SIG-M5 treated with dmso at 0.1 percent for 504 hours (cell line): ENCODE data around the gene DEPDC5.
"Not testable (repeated sequence)": the region's sequence is repeated elsewhere in the genome, so short reads cannot be mapped to it uniquely, and the experiment has no call there.

ENCODE experiments used
- DNase-seq: peaks from one replicate; lab custom pipeline; 2025; ENCODE audit not compliant: unreplicated experiment; lab: John Stamatoyannopoulos, UW

DEPDC5 gene

GRCh38 chr22:31753634-31754501, at the start of gene DEPDC5:
DEPDC5 (plus strand) TSS chr22:31754019; CDS start chr22:31754922, 903 bp downstream.
- peak; percentile 87 for DNase-seq

- DNase-seq = no peak
These were observed 46.3 kb upstream of the DEPDC5 start for GRCh38 chr22:31707519-31707918.

- DNase-seq = not testable (repeated sequence)
These were observed 42.6 kb upstream of the DEPDC5 start for GRCh38 chr22:31711226-31711625.

- no peak for DNase-seq
These were observed 38.6 kb upstream of the DEPDC5 start for GRCh38 chr22:31715147-31715778.

- DNase-seq = no peak
These were observed 33.9 kb upstream of the DEPDC5 start for GRCh38 chr22:31719850-31720471.

- DNase-seq = no peak
These were observed 30.1 kb upstream of the DEPDC5 start for GRCh38 chr22:31723723-31724122.

- DNase-seq = no peak
These were observed 27.1 kb upstream of the DEPDC5 start for GRCh38 chr22:31726692-31727091.

GRCh38 chr22:31728857-31729256, 25.0 kb upstream of the DEPDC5 start:
- no peak for DNase-seq

- DNase-seq = no peak
These were observed 23.5 kb upstream of the DEPDC5 start for GRCh38 chr22:31730344-31730711.

- DNase-seq = no peak
These were observed 21.6 kb upstream of the DEPDC5 start for GRCh38 chr22:31732089-31732829.

- no peak for DNase-seq
These were observed 20.2 kb upstream of the DEPDC5 start for GRCh38 chr22:31733580-31734079.

- no peak for DNase-seq
These were observed 19.3 kb upstream of the DEPDC5 start for GRCh38 chr22:31734512-31734911.

- DNase-seq = no peak
These were observed 17.4 kb upstream of the DEPDC5 start for GRCh38 chr22:31736458-31736857.

- DNase-seq = no peak
These were observed 15.9 kb upstream of the DEPDC5 start for GRCh38 chr22:31737932-31738331.

- DNase-seq = no peak
These were observed 15.3 kb upstream of the DEPDC5 start for GRCh38 chr22:31738566-31738965.

GRCh38 chr22:31739795-31740201, 14.0 kb upstream of the DEPDC5 start:
- DNase-seq = no peak

- DNase-seq = not testable (repeated sequence)
These were observed 13.5 kb upstream of the DEPDC5 start for GRCh38 chr22:31740314-31740713.

- no peak for DNase-seq
These were observed 11.7 kb upstream of the DEPDC5 start for GRCh38 chr22:31742115-31742514.

GRCh38 chr22:31742682-31743081, 11.1 kb upstream of the DEPDC5 start:
- DNase-seq = no peak

- no peak for DNase-seq
These were observed 9.9 kb upstream of the DEPDC5 start for GRCh38 chr22:31743871-31744270.

GRCh38 chr22:31747441-31747840, 6.4 kb upstream of the DEPDC5 start:
- no peak for DNase-seq
